ENCODE results near the gene ZNF184. TPM values are rescaled to one million over a fixed set of nuclear protein-coding genes. Genes with fewer than 3 reads are reported as not detected.

The ZNF184 gene
- total RNA-seq, 6 experiments from 2014 or later, result 3.8 to 5.2 (median 4.1) TPM

DNA sequence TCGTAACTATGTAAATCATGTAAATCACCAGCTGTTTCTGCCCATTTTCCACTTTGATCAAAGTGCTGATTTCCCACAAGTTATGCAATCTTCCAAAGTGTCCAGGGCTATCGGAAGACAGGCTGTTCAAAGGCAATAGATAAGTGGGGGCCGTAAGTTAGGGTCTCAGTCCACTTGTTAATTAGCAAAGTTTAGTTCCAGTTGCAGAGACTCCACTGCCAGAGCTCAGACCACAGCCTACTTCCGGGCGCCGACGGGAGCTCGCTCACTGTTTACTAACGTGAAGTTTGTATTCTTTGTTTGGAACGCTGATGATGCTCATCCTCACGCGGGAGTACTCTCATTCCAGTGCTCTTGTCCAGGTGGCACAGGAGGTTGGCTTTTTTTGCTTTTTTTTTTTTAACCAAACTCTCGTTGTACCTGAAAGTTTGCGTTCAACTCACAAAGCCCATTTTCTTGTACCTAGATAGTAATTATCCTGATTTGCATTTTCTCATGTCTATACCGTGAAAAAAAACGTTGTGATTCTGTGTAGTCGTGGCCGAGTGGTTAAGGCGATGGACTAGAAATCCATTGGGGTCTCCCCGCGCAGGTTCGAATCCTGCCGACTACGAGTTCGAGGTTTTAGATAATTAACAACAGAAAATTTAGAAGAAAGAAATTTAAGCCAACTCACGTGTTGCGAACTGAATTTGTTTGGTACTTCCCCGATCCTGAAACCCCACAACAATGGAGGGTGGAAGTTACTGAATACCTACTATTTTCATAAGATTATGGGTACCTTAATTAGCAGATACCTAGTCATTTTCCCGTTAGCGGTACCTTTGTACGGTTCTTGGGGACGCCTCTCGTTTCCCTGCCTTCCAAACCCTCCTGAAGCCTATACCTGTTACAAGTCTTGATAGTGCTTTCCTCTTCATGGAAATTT, 29.9 kb upstream of the ZNF184 start:
- Mint-ChIP-seq H3K9me3 (no peaks in the 10 kb centered on the region), H3K4me1 (ENCODE audit: low read depth) (peaks cover 35% of the 10 kb centered on the region), H3K27me3 (ENCODE audit: insufficient read depth) (peaks cover 6% of the 10 kb centered on the region), H3K36me3 (ENCODE audit: low read depth) (no peaks in the 10 kb centered on the region), H3K27ac (peak overlapping the region; percentile 76), H3K4me3 (peak overlapping the region; percentile 94)
- TF ChIP-seq, protein P1, sequence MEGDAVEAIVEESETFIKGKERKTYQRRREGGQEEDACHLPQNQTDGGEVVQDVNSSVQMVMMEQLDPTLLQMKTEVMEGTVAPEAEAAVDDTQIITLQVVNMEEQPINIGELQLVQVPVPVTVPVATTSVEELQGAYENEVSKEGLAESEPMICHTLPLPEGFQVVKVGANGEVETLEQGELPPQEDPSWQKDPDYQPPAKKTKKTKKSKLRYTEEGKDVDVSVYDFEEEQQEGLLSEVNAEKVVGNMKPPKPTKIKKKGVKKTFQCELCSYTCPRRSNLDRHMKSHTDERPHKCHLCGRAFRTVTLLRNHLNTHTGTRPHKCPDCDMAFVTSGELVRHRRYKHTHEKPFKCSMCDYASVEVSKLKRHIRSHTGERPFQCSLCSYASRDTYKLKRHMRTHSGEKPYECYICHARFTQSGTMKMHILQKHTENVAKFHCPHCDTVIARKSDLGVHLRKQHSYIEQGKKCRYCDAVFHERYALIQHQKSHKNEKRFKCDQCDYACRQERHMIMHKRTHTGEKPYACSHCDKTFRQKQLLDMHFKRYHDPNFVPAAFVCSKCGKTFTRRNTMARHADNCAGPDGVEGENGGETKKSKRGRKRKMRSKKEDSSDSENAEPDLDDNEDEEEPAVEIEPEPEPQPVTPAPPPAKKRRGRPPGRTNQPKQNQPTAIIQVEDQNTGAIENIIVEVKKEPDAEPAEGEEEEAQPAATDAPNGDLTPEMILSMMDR (IDR thresholded peaks at IDR 0.05), result no peak
- DNase-seq, result peak; percentile 85

DNA sequence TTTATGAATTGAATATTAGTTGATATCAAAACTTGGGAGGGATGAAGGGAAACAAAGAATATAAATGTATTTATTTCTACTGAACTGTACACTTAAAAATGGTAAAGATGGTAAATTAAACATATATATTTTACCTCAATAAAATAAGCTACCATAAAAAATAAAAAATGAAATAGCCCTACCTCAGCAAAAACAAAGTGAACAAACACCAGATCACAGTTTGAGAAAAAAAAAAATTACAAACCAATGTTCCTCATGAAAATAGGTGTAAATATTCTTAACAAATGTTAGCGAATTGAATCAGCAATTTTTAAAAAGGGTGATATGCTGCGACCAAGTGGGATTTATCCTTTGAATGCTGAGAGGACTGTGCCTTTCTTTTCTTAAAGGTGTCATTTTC, 28.3 kb upstream of the ZNF184 start:
- no peak for DNase-seq
- no peaks in the 10 kb centered on the region for H3K9me3 Mint-ChIP-seq
- peaks cover 35% of the 10 kb centered on the region for H3K4me1 Mint-ChIP-seq (ENCODE audit: low read depth)
- no peak overlapping the region for H3K27ac Mint-ChIP-seq
- H3K27me3 Mint-ChIP-seq (ENCODE audit: insufficient read depth), result peaks cover 6% of the 10 kb centered on the region
- TF ChIP-seq, protein P1 (IDR thresholded peaks at IDR 0.05), result no peak
- no peaks in the 10 kb centered on the region for H3K36me3 Mint-ChIP-seq (ENCODE audit: low read depth)
- H3K4me3 Mint-ChIP-seq, result no peak overlapping the region

DNA sequence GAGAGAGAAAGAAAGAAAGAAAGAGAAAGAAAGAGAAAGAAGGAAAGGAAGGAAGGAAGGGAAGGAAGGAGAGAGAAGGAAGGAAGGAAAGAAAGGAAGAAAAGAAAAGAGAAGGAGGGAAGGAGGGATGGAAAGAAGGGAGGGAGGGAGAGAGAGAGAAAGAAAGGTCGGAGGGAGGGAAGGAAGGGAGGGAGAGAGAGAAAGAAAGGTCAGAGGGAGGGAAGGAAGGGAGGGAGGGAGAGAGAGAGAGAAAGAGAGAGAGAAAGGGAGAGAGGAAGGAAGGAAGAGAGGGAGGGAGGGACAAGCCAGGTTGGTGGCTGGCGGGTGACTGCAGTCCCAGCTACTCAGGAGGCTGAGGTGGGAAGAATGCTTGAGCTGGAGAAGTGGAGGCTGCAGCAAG, 27.3 kb upstream of the ZNF184 start:
- peaks cover 9% of the 10 kb centered on the region for H3K27me3 Mint-ChIP-seq (ENCODE audit: insufficient read depth)
- H3K27ac Mint-ChIP-seq, result no peak overlapping the region
- no peaks in the 10 kb centered on the region for H3K36me3 Mint-ChIP-seq (ENCODE audit: low read depth)
- peaks cover 36% of the 10 kb centered on the region for H3K4me1 Mint-ChIP-seq (ENCODE audit: low read depth)
- DNase-seq, result no peak
- no peaks in the 10 kb centered on the region for H3K9me3 Mint-ChIP-seq
- no peak overlapping the region for H3K4me3 Mint-ChIP-seq
- TF ChIP-seq, protein P1 (IDR thresholded peaks at IDR 0.05), result no peak

DNA sequence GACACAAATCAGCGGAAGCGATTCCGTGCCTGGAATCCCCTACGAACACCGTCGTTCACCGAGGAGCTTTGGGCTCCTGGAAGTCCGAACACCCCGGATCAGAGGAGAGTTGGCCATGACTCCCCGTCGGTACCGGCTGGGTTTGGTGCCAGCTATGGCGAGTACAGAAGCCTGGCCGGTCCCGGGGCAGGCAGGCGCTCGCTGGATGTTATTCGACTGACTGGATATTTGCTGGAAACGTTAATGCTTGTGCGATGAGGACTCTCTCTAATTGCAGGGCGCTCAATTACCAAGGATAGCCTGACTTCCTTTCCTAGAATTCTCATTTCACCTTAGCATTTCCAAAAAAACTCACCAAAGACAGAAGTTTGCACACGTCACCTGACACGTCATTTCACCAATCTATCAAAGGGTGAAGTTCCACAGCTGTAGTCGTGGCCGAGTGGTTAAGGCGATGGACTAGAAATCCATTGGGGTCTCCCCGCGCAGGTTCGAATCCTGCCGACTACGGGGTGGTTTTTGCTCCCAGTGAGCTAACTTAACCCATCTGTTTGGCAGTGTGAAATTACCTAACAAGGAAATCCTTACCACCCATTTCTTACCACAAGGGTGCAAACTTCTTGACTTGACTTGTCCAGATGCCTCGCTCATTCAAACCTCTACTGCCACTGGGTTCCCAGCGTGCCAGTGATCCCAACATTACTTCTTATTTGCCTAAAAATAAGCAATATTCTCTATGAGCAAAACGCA, 22.7 kb upstream of the ZNF184 start:
- Mint-ChIP-seq H3K27ac (peak overlapping the region; percentile 84), H3K36me3 (ENCODE audit: low read depth) (no peaks in the 10 kb centered on the region), H3K27me3 (ENCODE audit: insufficient read depth) (peaks cover 5% of the 10 kb centered on the region), H3K4me1 (ENCODE audit: low read depth) (peaks cover 19% of the 10 kb centered on the region), H3K4me3 (peak overlapping the region; percentile 90), H3K9me3 (no peaks in the 10 kb centered on the region)
- DNase-seq, result peak; percentile 97
- TF ChIP-seq, protein P1 (IDR thresholded peaks at IDR 0.05), result peak; percentile 71

DNA sequence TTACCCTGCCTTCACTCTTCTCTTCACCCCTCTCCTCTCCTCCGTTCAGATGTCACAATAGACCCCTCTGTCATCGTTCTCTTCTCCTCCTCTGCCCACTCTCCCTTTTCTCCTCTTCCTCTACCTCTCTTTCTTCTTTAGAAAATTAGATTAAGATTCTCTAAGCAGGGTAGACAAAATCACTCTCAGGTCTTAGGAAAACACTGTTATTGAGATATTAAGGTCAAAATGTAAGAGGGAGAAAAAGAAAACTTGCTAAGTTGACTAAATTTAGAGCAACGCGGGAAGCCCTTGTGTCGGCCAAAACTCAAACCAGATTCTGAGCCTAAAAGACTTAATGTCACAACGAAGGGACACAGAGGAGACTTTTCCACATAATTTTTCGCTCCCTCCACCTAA, 22.1 kb upstream of the ZNF184 start:
- Mint-ChIP-seq H3K27ac (peak overlapping the region; percentile 84), H3K36me3 (ENCODE audit: low read depth) (no peaks in the 10 kb centered on the region), H3K4me3 (peak overlapping the region; percentile 90), H3K27me3 (ENCODE audit: insufficient read depth) (peaks cover 3% of the 10 kb centered on the region), H3K4me1 (ENCODE audit: low read depth) (peaks cover 19% of the 10 kb centered on the region), H3K9me3 (no peaks in the 10 kb centered on the region)
- DNase-seq, result no peak
- TF ChIP-seq, protein P1 (IDR thresholded peaks at IDR 0.05), result no peak

Data from HFFc6 (cell line).